ENCODE measurements around the gene ZNF606. TPM values are rescaled to one million over a fixed set of nuclear protein-coding genes. Genes with fewer than 3 reads are reported as not detected.

ZNF606 gene
- total and polyA plus RNA-seq, 2 donors (not counting 3 experiments of a cell fraction or from before 2014, with no cell fraction given): 4.6 to 10.8 TPM

GRCh38 chr19:58038688-58039204 lies 36.1 kb upstream of the ZNF606 start:
- dilution Hi-C loops (cut with MboI; ENCODE audit: extremely low pct_ligation_motif_present, low sequenced_read_pairs) (no loop called here), intact Hi-C loops (cut with micrococcal nuclease) (no loop called here)
- FAIRE-seq: no peak
- Histone ChIP-seq H3K4me2 (ENCODE audit: insufficient read depth, low read length) (no peak overlapping the region), H3K27ac (ENCODE audit: insufficient read depth, low read depth, low read length) (no peak overlapping the region), H3K9me3 (replicated peaks; ENCODE audit: control insufficient read depth, insufficient read depth, low read length) (peaks cover 4% of the 10 kb centered on the region), H3K79me2 (ENCODE audit: control insufficient read depth, insufficient read depth, low read length) (no peaks in the 10 kb centered on the region), H3K9ac (replicated peaks; ENCODE audit: extremely low read depth, insufficient read depth, low read length) (no peak overlapping the region), H3K9me1 (replicated peaks; ENCODE audit: control insufficient read depth, extremely low read depth, insufficient read depth, low read length) (no peaks in the 10 kb centered on the region), H4K20me1 (replicated peaks; ENCODE audit: control insufficient read depth, extremely low read depth, insufficient read depth, low read length) (no peaks in the 10 kb centered on the region), H3K27me3 (ENCODE audit: control insufficient read depth in 2 of 2, insufficient read depth in 2 of 2, low read length in 2 of 2) (no peaks in the 10 kb centered on the region), H3K36me3 (ENCODE audit: control insufficient read depth in 2 of 2, extremely low read depth in 1 of 2, insufficient read depth in 2 of 2, low read length in 2 of 2) (no peaks in the 10 kb centered on the region), H2AFZ (ENCODE audit: low read depth, low read length) (no peak overlapping the region), H3K4me1 (ENCODE audit: control insufficient read depth, extremely low read depth, insufficient read depth, low read length) (no peaks in the 10 kb centered on the region), H3K4me3 (replicated peaks in 1 of 3; ENCODE audit: insufficient read depth in 1 of 3, low read depth in 1 of 3, low read length in 3 of 3) (no peak overlapping the region)
- no TSS peak for BruUV-seq (replicated peaks)
- no peak for DNase-seq (ENCODE audit: low read depth, low spot score)
- POLR2A ChIA-PET: no interaction called here
- CTCF ChIA-PET: no interaction called here
- TF ChIP-seq MYC (IDR thresholded peaks at IDR 0.05; ENCODE audit: low read depth, low read length) (no peak), EZH2 (IDR thresholded peaks at IDR 0.05; ENCODE audit: borderline replicate concordance, low read depth, low read length, severe bottlenecking) (no peak), POLR2A (IDR thresholded peaks at IDR 0.05; ENCODE audit: low read depth, low read length) (no peak), JUN (IDR thresholded peaks at IDR 0.05; ENCODE audit: borderline replicate concordance, insufficient read depth, insufficient read length, low read depth) (no peak)

GRCh38 chr19:58037927-58038687 lies 35.5 kb upstream of the ZNF606 start:
- Histone ChIP-seq H4K20me1 (replicated peaks; ENCODE audit: control insufficient read depth, extremely low read depth, insufficient read depth, low read length) (no peaks in the 10 kb centered on the region), H3K9me3 (replicated peaks; ENCODE audit: control insufficient read depth, insufficient read depth, low read length) (peaks cover 4% of the 10 kb centered on the region), H3K9ac (replicated peaks; ENCODE audit: extremely low read depth, insufficient read depth, low read length) (no peak overlapping the region), H2AFZ (ENCODE audit: low read depth, low read length) (no peak overlapping the region), H3K4me2 (ENCODE audit: insufficient read depth, low read length) (no peak overlapping the region), H3K4me3 (replicated peaks in 1 of 3; ENCODE audit: insufficient read depth in 1 of 3, low read depth in 1 of 3, low read length in 3 of 3) (no peak overlapping the region), H3K79me2 (ENCODE audit: control insufficient read depth, insufficient read depth, low read length) (no peaks in the 10 kb centered on the region), H3K36me3 (ENCODE audit: control insufficient read depth in 2 of 2, extremely low read depth in 1 of 2, insufficient read depth in 2 of 2, low read length in 2 of 2) (no peaks in the 10 kb centered on the region), H3K4me1 (ENCODE audit: control insufficient read depth, extremely low read depth, insufficient read depth, low read length) (no peaks in the 10 kb centered on the region), H3K27ac (ENCODE audit: insufficient read depth, low read depth, low read length) (no peak overlapping the region), H3K9me1 (replicated peaks; ENCODE audit: control insufficient read depth, extremely low read depth, insufficient read depth, low read length) (no peaks in the 10 kb centered on the region), H3K27me3 (ENCODE audit: control insufficient read depth in 2 of 2, insufficient read depth in 2 of 2, low read length in 2 of 2) (no peaks in the 10 kb centered on the region)
- DNase-seq (ENCODE audit: low read depth, low spot score) (no peak), FAIRE-seq (no peak)
- POLR2A ChIA-PET: no interaction called here
- TF ChIP-seq CTCF (IDR thresholded peaks at IDR 0.05; ENCODE audit: extremely low read depth in 1 of 2, insufficient read depth in 1 of 2, low read depth in 1 of 2, low read length in 2 of 2): no peak
- no peak for TF ChIP-seq MAX (IDR thresholded peaks at IDR 0.05; ENCODE audit: insufficient read depth, insufficient read length)
- TF ChIP-seq GATA2 (IDR thresholded peaks at IDR 0.05; ENCODE audit: insufficient read depth, insufficient read length, low read depth, low read length): no peak
- no peak for TF ChIP-seq EZH2 (IDR thresholded peaks at IDR 0.05; ENCODE audit: borderline replicate concordance, low read depth, low read length, severe bottlenecking)
- no peak for TF ChIP-seq POLR2A (IDR thresholded peaks at IDR 0.05; ENCODE audit: low read depth, low read length)
- no peak for TF ChIP-seq MYC (IDR thresholded peaks at IDR 0.05; ENCODE audit: low read depth, low read length)
- TF ChIP-seq POLR2AphosphoS5 (IDR thresholded peaks at IDR 0.05; ENCODE audit: insufficient read depth, low read depth, low read length): no peak
- no peak for TF ChIP-seq JUN (IDR thresholded peaks at IDR 0.05; ENCODE audit: borderline replicate concordance, insufficient read depth, insufficient read length, low read depth)
- no peak for TF ChIP-seq FOS (IDR thresholded peaks at IDR 0.05; ENCODE audit: borderline replicate concordance, insufficient read depth, low read length)
- intact Hi-C loops (cut with micrococcal nuclease) (no loop called here), dilution Hi-C loops (cut with MboI; ENCODE audit: extremely low pct_ligation_motif_present, low sequenced_read_pairs) (no loop called here)
- CTCF ChIA-PET: no interaction called here
- no TSS peak for BruUV-seq (replicated peaks)
